ENCODE results near the gene SLC47A1.

SLC47A1 gene

DNA sequence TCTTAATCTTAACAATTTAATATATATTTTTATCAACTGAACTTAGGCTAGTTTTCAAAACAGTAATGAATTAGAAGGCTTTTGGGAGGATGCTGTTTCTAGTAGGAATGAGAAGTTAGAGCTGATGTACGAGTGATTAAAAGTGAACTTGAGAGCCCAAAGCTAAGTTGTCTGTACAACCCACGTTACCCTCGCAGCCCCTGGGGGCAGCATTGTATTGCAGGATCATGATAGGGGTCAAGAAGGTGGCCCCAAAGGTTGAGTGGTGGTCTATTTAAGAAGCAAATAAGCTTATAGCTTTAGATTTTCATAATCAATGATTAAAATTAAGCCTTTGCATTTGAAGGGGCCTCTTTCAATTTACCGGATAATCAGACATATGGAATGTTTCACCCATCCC, 81.2 kb downstream of the SLC47A1 start:
- DNase-seq, result no peak

DNA sequence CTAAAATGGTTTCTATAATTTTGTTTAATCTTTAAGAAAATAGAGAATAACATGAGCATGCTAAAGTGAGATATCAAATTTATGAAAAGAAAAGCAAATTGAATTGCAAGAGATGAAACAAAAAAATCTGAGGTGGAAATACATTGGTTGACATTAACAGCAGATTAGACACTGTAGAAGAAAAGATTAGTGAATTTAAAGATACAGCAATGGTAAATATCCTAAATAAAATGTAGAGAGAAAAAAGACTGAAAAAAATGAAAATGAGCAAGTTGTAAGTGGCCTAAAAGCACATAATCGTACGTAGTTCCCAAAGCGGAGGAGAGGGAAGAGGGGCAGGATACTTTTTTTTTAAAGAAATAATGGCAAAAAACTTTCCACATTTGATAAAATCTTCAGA, 84.4 kb downstream of the SLC47A1 start:
- DNase-seq, result no peak

DNA sequence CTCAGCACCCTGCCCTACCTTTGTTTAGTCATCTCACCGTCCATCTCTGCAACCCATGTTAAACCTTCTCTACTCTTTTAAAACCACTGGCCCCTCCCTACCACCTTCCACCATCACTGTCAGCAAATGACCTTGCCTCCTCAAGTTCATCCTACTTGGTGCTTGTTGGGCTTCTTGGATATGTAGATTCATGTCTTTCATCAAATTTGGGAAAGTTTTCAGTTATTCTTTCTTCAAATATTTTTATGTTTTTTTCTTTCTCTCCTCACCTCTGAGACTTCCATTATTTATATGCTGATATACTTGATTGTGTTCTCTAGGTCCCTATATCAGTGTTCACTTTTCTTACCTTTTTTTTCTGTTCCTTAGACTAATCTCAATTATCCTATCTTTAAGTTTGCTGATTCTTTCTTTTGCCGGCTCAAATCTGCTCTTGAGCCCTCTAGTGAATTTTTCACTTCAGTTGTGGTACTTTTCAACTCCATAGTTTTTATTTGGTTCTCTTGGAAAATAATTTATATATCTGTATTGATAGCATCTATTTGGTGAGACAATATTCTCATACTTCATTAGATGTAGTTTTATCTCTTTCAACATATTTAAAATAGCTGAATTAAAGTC, 86.2 kb downstream of the SLC47A1 start:
- DNase-seq, result no peak

DNA sequence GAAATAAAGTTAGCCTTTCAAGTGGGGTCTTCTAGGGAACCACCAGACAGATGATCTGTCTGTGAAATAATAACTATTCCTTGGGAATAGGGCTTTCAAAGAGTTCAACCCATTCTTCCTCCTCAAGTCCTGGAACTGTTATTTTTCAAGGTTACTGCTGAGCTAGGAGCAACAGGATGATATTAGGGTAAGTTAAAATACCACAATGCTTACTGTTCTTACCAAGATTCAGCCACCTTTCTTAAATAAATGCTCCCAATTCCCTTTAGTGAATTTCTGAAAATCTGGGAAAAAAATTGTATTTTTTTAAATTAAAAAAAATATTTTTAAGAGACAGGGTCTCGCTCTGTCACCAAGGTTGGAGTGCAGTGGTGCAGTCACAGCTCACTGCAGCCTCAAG, 88.0 kb downstream of the SLC47A1 start:
- DNase-seq, result no peak

DNA sequence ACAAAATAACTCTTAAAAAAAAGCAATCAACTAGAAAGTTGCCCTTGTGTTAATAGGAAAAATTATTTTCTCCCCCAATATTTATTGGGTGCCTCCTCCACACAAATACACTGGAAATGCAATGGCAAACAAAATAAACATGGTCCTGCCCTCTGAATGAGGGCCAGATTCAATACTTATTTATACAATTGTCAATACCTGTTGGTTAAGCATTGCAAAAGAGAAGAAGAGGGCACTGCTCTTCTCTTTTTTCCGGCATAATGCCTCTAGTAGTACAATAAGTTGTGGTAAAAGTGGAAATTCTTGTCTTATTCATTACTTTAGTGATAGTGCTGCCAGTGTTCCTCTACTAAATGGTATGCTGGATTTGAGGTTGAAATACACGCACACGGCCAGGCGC, 92.4 kb downstream of the SLC47A1 start:
- no peak for DNase-seq
